Right renal pelvis (tissue), 4 donors: ENCODE data around the gene GDF7. TPM values are rescaled to one million over a fixed set of nuclear protein-coding genes. Genes with fewer than 3 reads are reported as not detected.

Experiments used
- DNase-seq, 4 donors: peaks; one replicate each; pipeline ENCODE4 v3.0.0-alpha.2; 2013; ENCODE audit warnings: low read depth in 4 of 4, low spot score in 3 of 4, missing footprints in 1 of 4
- polyA plus RNA-seq, 4 donors: library from polyadenylated mRNA; unstranded; fragments of 120-200 nt; gene quantifications; one replicate each; pipeline ENCODE4 v1.2.1, GENCODE V29; 2013; ENCODE audit not compliant: insufficient read length in 4 of 4

Gene GDF7
- polyA plus RNA-seq, 4 donors, result 3.5 to 5.1 (median 3.6) TPM

GRCh38 chr2:20728114-20728758, 61.3 kb downstream of the GDF7 start:
- DNase-seq, result no peak

Other genes starting within 250 kb of the GDF7 start
- 100 to 1,000 TPM in 1 of 4 donors, 10 to 100 TPM in 3; 84.1 to 110 (median 96.1) TPM for gene RHOB, start 220.1 kb upstream of the GDF7 start, polyA plus RNA-seq
- 10 to 100 TPM; 18.9 to 22.0 (median 19.2) TPM for gene HS1BP3, start 16.0 kb upstream of the GDF7 start, polyA plus RNA-seq
- gene LDAH, start 156.0 kb downstream of the GDF7 start, polyA plus RNA-seq, result 10 to 100 TPM; 37.2 to 45.5 (median 40.6) TPM